ENCODE data around the gene GRM4.

GRM4 gene

DNA sequence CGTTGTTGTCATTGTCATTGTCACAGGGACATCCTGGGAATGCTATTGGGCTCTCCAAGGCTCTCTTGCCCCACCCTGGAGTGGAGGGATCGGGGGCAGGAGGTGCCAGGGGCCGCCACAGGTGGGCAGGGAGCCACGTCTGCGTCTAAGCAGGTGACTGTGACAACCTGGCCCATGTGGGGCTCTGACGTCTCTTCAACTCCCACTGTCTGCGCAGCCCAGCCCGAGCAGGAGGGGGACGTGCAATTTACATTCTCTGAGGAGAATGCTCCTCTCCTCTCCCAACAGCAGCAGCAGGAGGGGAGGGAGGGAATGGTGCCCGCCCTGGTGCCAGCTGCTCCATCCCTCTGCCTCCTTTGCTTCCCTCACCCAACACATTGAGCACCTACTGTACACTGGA lies 50.1 kb downstream of the GRM4 start:
- H3K4me3 Mint-ChIP-seq: no peak overlapping the region
- H3K27me3 Mint-ChIP-seq: peaks cover 9% of the 10 kb centered on the region
- H3K27ac Mint-ChIP-seq: no peak overlapping the region
- H3K36me3 Mint-ChIP-seq: no peaks in the 10 kb centered on the region
- H3K4me1 Mint-ChIP-seq (ENCODE audit: low read depth): no peaks in the 10 kb centered on the region
- no peaks in the 10 kb centered on the region for H3K9me3 Mint-ChIP-seq (ENCODE audit: low read depth)

DNA sequence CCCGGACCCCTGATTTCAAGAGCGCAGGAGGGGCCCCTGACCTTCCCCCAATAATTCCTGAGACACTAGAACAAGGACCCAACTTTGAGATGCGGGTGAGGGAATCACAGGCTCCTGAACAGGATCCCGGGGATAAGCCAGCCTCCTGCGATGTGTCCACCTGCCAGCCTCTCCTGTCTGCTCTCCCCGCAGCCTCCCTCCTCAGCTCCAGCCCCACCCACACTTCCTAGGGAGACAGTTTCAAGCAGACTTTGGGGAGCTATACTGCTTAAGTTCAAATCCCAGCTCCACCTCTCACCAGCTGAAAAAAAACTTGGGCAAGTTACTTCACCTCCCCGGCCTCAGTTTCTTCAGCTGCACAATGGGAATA lies 50.8 kb downstream of the GRM4 start:
- Mint-ChIP-seq H3K36me3 (no peaks in the 10 kb centered on the region), H3K27ac (no peak overlapping the region), H3K4me1 (ENCODE audit: low read depth) (no peaks in the 10 kb centered on the region), H3K9me3 (ENCODE audit: low read depth) (no peaks in the 10 kb centered on the region), H3K27me3 (peaks cover 9% of the 10 kb centered on the region), H3K4me3 (no peak overlapping the region)

- Mint-ChIP-seq H3K36me3 (no peaks in the 10 kb centered on the region), H3K27me3 (peaks cover 9% of the 10 kb centered on the region), H3K27ac (no peak overlapping the region), H3K9me3 (ENCODE audit: low read depth) (no peaks in the 10 kb centered on the region), H3K4me1 (ENCODE audit: low read depth) (no peaks in the 10 kb centered on the region), H3K4me3 (no peak overlapping the region)
Measured at GRCh38 chr6:34094474-34095135, 51.3 kb downstream of the GRM4 start.

DNA sequence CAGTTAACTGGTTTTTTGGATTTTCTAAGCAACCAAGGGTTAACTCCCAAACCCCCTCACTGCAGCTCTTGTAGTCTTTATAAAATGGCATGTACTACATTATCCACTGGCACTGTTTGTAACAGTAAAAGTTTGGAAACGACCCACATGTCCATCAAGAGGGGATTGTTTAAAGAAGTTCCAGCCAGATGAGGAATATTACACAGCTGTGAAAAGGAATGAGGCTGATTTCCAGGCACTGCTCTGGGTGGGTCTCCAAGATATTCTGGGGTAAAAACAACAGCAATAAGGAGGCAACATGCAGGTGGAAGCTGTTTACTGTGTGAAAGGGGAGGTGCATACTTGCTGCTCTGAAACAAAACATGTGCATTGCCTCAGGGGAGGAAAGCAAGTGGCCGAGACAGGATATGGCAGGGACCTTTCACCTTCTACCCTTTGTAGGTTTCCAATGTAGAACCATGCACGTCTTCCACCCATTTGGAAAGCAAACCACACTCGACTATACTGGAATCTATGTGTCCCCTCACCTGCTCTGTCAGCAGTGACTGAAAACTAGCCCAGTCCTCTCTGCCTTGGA lies 51.9 kb downstream of the GRM4 start:
- Mint-ChIP-seq H3K36me3 (no peaks in the 10 kb centered on the region), H3K9me3 (ENCODE audit: low read depth) (no peaks in the 10 kb centered on the region), H3K27ac (no peak overlapping the region), H3K27me3 (peaks cover 9% of the 10 kb centered on the region), H3K4me3 (no peak overlapping the region), H3K4me1 (ENCODE audit: low read depth) (no peaks in the 10 kb centered on the region)

DNA sequence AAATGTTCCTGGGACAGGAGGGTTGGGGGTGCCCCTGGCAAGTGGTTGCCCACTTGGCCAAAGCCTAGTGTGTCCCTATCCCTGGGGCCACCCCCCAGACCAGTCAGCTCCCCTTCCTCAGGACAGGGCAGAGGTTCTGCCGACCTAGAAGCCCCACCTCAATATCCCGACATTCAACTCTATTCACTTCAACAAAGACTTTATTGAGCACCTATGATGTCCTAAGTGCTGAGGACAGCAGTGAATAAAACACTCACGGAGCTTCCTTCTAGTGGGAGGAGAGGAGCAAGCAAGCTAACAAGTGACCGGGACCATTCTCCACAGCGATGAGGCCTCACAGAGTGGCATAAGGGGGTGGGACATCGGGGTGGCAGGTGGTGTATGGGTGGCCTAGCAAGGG lies 52.7 kb downstream of the GRM4 start:
- H3K4me1 Mint-ChIP-seq (ENCODE audit: low read depth): no peaks in the 10 kb centered on the region
- H3K36me3 Mint-ChIP-seq: no peaks in the 10 kb centered on the region
- no peaks in the 10 kb centered on the region for H3K9me3 Mint-ChIP-seq (ENCODE audit: low read depth)
- H3K27ac Mint-ChIP-seq: no peak overlapping the region
- H3K4me3 Mint-ChIP-seq: no peak overlapping the region
- H3K27me3 Mint-ChIP-seq: peaks cover 9% of the 10 kb centered on the region

GRCh38 chr6:34092631-34093030 lies 53.3 kb downstream of the GRM4 start:
- Mint-ChIP-seq H3K4me1 (ENCODE audit: low read depth) (no peaks in the 10 kb centered on the region), H3K27me3 (peaks cover 9% of the 10 kb centered on the region), H3K4me3 (no peak overlapping the region), H3K9me3 (ENCODE audit: low read depth) (no peaks in the 10 kb centered on the region), H3K27ac (no peak overlapping the region), H3K36me3 (no peaks in the 10 kb centered on the region)

DNA sequence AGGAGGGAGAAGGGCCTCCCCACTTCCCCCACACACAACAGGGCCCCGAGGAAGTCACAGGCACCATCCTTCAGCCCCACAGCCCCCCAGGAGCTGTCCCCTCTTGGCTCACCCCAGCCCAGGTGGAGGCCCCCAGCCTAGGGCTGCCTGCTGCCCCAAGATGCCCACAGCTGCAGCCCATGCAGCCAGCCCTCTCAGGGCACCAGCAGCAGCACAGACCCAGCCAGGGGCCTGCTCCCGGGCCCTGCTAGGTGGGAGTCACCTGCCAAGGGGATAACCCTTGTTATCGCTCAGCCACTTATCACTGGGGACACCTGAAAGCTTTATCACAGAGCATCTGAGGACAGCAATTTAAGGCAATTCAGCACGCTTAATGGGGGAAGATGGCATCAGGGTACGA lies 55.0 kb downstream of the GRM4 start:
- Mint-ChIP-seq H3K27ac (no peak overlapping the region), H3K9me3 (ENCODE audit: low read depth) (no peaks in the 10 kb centered on the region), H3K4me1 (ENCODE audit: low read depth) (no peaks in the 10 kb centered on the region), H3K36me3 (no peaks in the 10 kb centered on the region), H3K4me3 (no peak overlapping the region), H3K27me3 (peaks cover 1% of the 10 kb centered on the region)

GRCh38 chr6:34090529-34090928 lies 55.4 kb downstream of the GRM4 start:
- H3K27me3 Mint-ChIP-seq: no peaks in the 10 kb centered on the region
- H3K4me3 Mint-ChIP-seq: no peak overlapping the region
- H3K9me3 Mint-ChIP-seq (ENCODE audit: low read depth): no peaks in the 10 kb centered on the region
- no peak overlapping the region for H3K27ac Mint-ChIP-seq
- no peaks in the 10 kb centered on the region for H3K4me1 Mint-ChIP-seq (ENCODE audit: low read depth)
- H3K36me3 Mint-ChIP-seq: no peaks in the 10 kb centered on the region

DNA sequence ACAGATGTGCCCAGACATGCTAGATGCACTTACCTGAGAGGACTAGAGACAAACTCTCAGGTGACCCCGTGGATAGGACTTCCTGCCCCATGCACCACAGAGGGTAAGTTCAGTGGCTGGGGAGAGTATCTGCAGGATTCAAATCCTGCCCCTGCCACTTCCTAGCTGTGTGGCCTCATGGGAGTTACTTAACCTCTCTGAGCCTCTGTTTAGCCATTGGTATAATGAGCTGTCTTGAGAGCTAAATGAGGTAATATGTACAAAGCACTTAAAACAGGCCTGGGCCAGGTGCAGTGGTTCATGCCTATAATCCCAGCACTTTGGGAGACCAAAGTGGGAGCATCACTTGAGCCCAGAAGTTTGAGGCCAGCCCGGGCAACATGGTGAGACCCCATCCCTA lies 59.3 kb downstream of the GRM4 start:
- Mint-ChIP-seq H3K27ac (no peak overlapping the region), H3K4me1 (ENCODE audit: low read depth) (no peaks in the 10 kb centered on the region), H3K36me3 (no peaks in the 10 kb centered on the region), H3K4me3 (no peak overlapping the region), H3K27me3 (no peaks in the 10 kb centered on the region), H3K9me3 (ENCODE audit: low read depth) (no peaks in the 10 kb centered on the region)

DNA sequence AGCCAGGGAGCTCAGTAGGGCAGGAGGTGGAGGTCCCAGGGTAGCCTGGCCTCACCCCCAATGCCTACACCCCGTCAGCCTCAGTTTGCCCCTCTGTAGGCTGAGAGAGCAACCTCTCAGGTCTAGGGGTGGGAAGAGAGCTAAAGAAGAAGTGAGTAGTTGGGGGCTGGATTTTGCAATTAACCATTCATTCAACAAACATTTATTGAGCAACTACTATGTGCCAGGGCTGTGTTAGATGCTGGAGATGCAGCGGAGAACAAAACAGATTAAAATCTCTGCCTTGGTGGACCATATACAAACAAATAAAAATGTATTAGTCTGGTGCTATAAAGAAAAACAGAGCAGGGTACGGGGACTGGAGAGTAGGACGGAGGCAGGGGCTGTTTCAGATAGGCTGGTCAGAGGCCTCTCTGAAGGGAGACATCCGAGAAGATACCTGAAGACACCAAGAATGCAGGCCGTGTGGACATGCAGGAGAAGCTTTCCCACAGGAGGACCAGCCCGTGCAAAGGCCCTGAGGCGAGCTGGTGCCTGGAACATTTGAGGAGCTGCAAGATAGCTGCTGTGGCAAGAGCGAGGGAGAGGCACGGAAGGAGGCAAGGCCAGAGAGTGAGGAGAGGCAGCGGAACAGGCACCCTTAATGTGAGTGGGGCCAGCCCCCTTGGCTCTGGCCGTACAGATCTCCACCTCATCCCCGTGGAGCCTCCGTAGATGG lies 60.3 kb downstream of the GRM4 start:
- no peak overlapping the region for H3K4me3 Mint-ChIP-seq
- H3K4me1 Mint-ChIP-seq (ENCODE audit: low read depth): no peaks in the 10 kb centered on the region
- no peaks in the 10 kb centered on the region for H3K27me3 Mint-ChIP-seq
- no peaks in the 10 kb centered on the region for H3K9me3 Mint-ChIP-seq (ENCODE audit: low read depth)
- H3K36me3 Mint-ChIP-seq: no peaks in the 10 kb centered on the region
- no peak overlapping the region for H3K27ac Mint-ChIP-seq

- no peak overlapping the region for H3K4me3 Mint-ChIP-seq
- H3K27ac Mint-ChIP-seq: no peak overlapping the region
- no peaks in the 10 kb centered on the region for H3K4me1 Mint-ChIP-seq (ENCODE audit: low read depth)
- no peaks in the 10 kb centered on the region for H3K27me3 Mint-ChIP-seq
- H3K9me3 Mint-ChIP-seq (ENCODE audit: low read depth): no peaks in the 10 kb centered on the region
- no peaks in the 10 kb centered on the region for H3K36me3 Mint-ChIP-seq
Measured at GRCh38 chr6:34084591-34085290, 61.1 kb downstream of the GRM4 start.

DNA sequence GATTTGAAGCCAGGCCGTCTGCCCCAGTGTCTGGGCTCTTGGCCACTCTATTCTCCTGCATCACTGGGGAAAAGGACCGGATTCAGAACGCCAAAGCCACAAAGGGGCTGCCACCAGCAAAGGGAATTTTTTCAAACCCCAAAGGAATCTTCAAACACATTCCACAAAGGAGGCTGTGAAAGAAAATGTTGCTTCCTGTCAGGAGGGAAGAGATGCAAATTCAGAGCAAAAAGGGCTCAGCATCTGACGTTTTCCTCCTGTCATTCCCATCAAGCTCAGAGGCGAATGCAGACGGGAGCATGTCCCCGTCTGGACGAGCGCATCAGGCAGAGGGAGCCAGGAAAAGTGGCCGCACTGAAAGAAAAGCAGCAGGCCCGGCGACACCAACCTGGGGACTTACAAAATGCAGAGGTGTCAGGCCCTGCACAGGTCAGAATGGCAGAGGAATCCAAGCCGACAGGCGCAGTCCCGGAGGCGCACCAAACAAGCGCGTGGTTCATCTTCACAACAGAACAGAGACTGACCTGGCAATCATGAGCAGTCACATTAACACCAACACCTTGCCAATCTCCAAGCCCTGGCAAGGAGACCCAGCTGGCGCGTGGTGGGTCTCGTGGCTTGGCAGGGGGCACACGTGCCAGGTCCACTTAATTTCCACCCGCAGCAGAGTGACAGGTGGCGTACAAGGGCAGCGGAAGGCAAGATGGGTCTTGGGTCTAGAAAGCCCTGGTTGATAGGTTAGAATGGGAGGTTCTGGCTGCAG lies 62.8 kb downstream of the GRM4 start:
- Mint-ChIP-seq H3K27ac (no peak overlapping the region), H3K4me3 (no peak overlapping the region), H3K27me3 (no peaks in the 10 kb centered on the region), H3K9me3 (ENCODE audit: low read depth) (no peaks in the 10 kb centered on the region), H3K36me3 (no peaks in the 10 kb centered on the region), H3K4me1 (ENCODE audit: low read depth) (no peaks in the 10 kb centered on the region)

DNA sequence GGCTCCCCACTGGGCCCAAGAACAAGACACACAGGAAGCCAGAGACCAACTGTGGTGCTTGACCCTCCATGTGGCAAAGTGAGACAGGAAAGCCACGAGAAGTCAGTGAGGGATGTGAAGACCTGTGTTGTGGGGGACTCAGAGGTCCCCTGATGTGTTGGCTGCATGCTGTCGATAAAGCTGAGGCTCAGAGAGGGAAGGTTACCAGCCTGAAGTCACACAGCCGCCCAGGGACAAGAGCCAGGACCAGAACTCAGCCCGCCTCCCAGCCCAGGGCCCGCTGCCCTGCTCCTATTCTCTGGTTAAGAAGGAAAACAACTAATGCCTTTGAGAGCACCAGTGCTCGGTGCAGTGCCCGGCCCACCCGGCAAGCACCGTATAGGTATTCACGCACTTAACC lies 63.5 kb downstream of the GRM4 start:
- no peaks in the 10 kb centered on the region for H3K36me3 Mint-ChIP-seq
- H3K4me1 Mint-ChIP-seq (ENCODE audit: low read depth): no peaks in the 10 kb centered on the region
- H3K27me3 Mint-ChIP-seq: no peaks in the 10 kb centered on the region
- H3K4me3 Mint-ChIP-seq: no peak overlapping the region
- no peak overlapping the region for H3K27ac Mint-ChIP-seq
- H3K9me3 Mint-ChIP-seq (ENCODE audit: low read depth): no peaks in the 10 kb centered on the region

- no peaks in the 10 kb centered on the region for H3K4me1 Mint-ChIP-seq (ENCODE audit: low read depth)
- H3K27ac Mint-ChIP-seq: no peak overlapping the region
- no peaks in the 10 kb centered on the region for H3K27me3 Mint-ChIP-seq
- H3K9me3 Mint-ChIP-seq (ENCODE audit: low read depth): no peaks in the 10 kb centered on the region
- H3K4me3 Mint-ChIP-seq: no peak overlapping the region
- H3K36me3 Mint-ChIP-seq: no peaks in the 10 kb centered on the region
Measured at GRCh38 chr6:34080357-34080756, 65.5 kb downstream of the GRM4 start.

GRCh38 chr6:34079899-34080298 lies 66.0 kb downstream of the GRM4 start:
- H3K4me1 Mint-ChIP-seq (ENCODE audit: low read depth): no peaks in the 10 kb centered on the region
- H3K36me3 Mint-ChIP-seq: no peaks in the 10 kb centered on the region
- no peak overlapping the region for H3K4me3 Mint-ChIP-seq
- H3K27me3 Mint-ChIP-seq: no peaks in the 10 kb centered on the region
- no peaks in the 10 kb centered on the region for H3K9me3 Mint-ChIP-seq (ENCODE audit: low read depth)
- no peak overlapping the region for H3K27ac Mint-ChIP-seq
